HG02943 (cell line): ENCODE measurements around the gene APEH.

ENCODE experiments used
- ATAC-seq: cut with Tn5 transposase; IDR thresholded peaks from one replicate; pipeline ENCODE4 v1.9.1; 2021; ENCODE audit warnings: mild to moderate bottlenecking, low read depth, moderate library complexity; ENCODE audit not compliant: unreplicated experiment

Gene APEH

GRCh38 chr3:49649576-49649975 lies 24.6 kb upstream of the APEH start:
- ATAC-seq: no peak

DNA sequence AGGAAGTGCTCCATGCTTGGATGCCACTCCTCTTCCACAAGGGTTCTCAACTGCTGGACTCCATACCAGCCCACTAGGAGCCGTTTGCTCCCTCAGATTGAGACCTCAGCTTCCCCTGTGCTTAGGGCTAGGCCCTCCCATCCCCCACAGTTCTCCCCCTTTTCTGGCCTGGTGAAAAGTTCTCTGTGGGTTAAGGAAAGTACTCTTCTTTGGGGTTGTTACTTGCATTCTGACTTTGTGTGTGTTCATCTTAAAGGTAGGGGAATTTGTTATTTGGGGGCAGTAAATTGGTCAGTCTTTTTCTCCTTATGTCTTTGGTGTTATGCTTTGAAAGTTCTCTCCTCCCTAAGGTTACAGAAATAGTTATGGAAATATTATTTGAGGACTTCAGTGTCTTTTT lies 24.0 kb upstream of the APEH start:
- ATAC-seq: no peak

DNA sequence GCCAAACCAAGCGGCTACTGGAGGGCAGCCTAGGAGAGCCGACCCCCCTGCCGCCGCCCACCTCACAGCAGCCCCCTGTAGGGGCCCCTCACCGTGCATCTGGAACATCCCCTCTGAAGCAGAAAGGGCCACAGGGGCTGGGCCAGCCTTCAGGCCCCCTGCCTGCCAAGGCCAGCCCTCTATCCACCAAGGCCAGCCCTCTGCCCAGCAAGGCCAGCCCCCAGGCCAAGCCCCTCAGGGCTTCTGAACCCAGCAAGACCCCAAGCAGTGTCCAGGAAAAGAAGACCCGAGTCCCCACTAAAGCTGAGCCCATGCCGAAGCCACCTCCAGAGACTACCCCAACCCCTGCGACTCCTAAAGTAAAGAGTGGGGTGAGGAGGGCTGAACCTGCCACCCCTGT lies 23.5 kb upstream of the APEH start:
- no peak for ATAC-seq

GRCh38 chr3:49652218-49652902 lies 21.8 kb upstream of the APEH start:
- ATAC-seq: no peak

DNA sequence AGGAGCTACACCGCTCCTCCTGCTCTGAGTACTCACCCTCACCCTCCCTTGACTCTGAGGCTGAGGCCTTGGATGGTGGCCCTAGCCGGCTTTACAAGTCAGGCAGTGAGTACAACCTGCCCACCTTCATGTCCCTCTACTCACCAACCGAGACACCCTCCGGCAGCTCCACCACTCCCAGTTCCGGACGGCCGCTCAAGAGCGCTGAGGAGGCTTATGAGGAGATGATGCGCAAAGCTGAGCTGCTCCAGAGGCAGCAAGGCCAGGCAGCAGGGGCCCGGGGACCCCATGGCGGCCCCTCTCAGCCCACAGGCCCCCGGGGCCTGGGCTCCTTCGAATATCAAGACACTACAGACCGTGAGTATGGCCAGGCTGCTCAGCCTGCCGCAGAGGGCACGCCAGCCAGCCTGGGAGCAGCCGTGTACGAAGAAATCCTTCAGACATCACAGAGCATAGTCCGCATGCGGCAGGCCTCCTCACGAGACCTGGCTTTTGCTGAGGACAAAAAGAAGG lies 21.2 kb upstream of the APEH start:
- ATAC-seq: no peak

DNA sequence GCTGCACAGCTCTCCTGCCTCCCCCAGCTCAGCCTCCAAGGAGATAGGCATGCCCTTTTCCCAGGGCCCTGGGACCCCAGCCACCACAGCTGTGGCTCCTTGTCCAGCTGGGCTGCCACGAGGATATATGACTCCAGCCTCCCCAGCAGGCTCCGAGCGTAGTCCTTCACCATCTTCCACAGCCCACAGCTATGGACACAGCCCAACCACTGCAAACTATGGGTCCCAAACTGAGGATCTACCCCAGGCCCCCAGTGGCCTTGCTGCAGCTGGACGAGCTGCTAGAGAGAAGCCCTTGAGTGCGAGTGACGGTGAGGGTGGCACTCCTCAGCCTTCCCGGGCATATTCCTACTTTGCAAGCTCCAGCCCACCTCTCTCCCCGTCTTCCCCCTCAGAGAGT lies 20.5 kb upstream of the APEH start:
- ATAC-seq: no peak

DNA sequence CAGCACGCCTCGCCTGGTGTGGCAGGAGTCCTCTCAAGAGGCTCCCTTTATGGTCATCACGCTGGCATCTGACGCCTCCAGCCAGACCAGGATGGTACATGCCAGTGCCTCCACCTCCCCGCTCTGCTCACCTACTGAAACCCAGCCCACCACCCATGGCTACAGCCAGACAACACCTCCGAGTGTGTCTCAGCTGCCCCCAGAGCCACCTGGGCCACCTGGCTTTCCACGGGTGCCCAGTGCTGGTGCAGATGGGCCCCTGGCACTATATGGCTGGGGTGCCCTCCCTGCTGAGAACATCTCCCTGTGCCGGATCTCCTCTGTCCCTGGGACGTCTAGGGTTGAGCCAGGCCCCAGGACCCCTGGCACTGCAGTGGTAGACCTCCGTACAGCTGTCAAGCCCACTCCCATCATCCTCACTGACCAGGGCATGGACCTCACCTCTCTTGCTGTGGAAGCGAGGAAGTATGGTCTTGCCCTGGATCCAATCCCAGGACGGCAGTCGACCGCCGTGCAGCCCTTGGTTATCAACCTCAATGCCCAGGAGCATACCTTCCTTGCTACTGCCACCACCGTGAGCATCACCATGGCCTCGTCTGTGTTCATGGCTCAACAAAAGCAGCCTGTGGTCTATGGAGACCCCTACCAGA lies 19.9 kb upstream of the APEH start:
- no peak for ATAC-seq

DNA sequence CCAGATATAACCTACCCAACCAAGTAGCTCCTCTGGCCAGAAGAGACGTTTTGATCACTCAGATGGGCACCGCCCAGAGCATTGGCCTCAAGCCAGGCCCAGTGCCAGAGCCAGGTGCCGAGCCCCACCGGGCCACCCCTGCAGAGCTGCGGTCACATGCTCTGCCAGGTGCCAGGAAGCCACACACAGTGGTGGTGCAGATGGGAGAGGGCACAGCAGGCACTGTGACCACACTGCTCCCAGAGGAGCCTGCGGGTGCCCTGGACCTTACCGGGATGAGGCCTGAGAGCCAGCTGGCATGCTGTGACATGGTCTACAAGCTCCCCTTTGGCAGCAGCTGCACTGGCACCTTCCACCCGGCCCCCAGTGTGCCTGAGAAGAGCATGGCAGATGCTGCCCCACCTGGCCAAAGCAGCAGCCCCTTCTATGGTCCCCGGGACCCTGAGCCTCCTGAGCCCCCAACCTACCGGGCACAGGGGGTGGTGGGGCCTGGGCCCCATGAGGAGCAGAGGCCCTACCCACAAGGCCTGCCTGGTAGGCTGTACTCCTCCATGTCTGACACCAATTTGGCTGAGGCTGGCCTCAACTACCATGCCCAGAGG lies 19.1 kb upstream of the APEH start:
- ATAC-seq: no peak

DNA sequence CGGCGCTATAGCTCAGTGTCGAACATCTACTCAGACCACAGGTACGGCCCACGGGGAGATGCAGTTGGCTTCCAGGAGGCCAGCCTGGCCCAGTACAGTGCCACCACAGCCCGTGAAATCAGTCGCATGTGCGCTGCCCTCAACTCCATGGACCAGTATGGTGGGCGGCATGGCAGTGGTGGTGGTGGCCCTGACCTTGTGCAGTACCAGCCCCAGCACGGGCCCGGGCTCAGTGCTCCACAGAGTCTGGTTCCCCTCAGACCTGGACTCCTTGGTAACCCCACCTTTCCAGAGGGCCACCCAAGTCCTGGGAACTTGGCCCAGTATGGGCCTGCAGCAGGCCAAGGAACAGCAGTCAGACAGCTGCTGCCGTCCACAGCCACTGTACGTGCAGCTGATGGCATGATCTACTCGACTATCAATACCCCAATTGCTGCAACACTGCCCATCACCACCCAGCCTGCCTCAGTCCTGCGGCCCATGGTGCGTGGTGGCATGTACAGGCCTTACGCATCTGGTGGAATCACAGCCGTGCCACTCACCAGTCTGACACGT lies 18.3 kb upstream of the APEH start:
- no peak for ATAC-seq

- no peak for ATAC-seq
Observed at GRCh38 chr3:49656541-49657112, 17.5 kb upstream of the APEH start.

- ATAC-seq: no peak
Observed at GRCh38 chr3:49657208-49657915, 16.8 kb upstream of the APEH start.

GRCh38 chr3:49658711-49659110 lies 15.4 kb upstream of the APEH start:
- ATAC-seq: no peak

DNA sequence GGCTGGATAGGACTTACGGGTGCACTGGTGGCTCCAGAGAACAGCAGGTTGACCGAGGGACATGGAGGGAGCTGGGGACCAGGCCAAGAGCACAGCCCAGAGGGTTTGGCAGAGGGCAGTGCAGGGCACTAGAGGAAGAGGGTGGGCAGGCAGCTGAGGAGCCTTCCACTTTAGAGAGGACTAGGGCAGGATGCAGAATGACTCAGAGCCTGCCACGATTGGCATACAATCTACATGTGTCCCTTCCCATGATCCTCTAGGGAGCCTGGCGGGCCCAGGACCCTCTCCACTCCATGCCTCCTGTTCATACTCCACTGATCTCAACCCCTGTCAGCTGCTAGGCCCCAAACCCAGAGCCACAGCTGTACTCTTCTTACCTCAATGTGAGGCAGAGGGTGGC lies 14.4 kb upstream of the APEH start:
- ATAC-seq: no peak

- no peak for ATAC-seq
Observed at GRCh38 chr3:49661281-49661680, 12.9 kb upstream of the APEH start.

DNA sequence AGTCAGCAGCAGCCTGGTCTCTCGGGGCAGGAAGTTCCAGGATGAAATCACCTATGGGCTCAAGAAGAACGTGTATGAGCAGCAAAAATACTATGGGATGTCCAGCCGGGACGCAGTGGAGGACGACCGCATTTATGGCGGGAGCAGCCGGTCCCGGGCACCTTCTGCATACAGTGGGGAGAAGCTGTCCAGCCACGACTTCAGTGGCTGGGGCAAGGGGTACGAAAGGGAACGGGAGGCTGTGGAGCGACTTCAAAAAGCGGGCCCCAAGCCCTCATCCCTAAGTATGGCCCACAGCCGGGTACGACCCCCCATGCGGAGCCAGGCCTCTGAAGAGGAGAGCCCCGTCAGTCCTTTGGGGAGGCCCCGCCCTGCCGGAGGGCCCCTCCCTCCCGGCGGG lies 12.1 kb upstream of the APEH start:
- ATAC-seq: no peak

GRCh38 chr3:49662720-49663413 lies 11.3 kb upstream of the APEH start:
- no peak for ATAC-seq

- no peak for ATAC-seq
Observed at GRCh38 chr3:49663831-49664230, 10.3 kb upstream of the APEH start.

DNA sequence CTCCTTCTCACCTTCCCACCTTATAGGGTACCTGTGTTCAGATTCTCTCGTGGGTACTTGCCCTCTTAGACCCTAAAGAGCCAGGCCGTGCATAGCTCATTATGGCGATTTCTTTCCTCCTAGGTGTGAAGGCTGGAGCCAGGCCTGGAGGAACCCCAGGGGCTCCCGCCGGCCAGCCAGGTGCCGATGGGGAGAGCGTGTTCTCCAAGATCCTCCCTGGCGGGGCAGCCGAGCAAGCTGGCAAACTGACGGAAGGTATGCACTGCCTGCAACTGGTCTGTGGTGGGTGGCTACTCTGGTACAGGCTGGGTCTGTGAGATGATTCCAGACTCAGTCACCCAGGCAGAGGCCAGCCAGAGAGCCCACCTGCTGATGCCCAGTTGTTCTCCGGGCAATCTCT lies 9.9 kb upstream of the APEH start:
- ATAC-seq: no peak

DNA sequence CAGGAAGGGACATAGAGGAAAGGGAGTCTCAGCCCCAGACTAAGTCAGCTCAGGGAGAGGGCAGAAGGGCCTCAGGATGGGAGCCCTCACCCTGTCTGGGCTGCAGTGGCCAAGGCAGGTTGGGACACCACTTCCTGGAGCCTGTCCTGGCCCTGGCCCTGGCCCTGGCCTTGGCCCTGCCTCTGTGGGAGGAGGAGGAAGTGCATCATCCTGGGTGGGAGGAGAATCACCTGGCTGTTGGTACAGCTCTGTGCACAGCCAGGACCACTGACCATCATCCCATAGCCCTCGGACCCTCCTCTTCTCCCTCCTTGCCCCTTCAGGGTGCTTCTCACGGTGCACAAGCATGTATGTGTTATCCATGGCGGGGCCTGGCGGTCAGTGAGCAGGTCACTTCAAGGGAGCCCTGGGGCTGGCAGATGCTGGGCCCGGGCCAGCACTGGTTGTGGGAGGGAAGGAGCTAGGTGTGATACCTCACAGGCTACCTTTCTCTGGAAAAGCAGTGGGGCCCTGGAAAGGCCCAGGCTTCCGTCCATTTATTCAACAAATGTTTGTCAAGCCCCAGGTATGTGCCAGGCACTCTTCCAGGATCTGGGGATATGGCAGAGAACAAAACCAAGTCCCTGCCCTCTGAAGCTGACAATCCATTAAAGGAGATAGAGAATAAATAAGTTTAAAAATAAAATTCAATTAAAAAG lies 8.2 kb upstream of the APEH start:
- no peak for ATAC-seq
